GM21737 (cell line): ENCODE measurements around the gene ABR.
A peak's percentile ranks its signal among the peaks of the same experiment; 100 is the strongest.
"Not testable (repeated sequence)": the region's sequence is repeated elsewhere in the genome, so short reads cannot be mapped to it uniquely, and the experiment has no call there.

Experiments used
- ATAC-seq: cut with Tn5 transposase; IDR thresholded peaks from one replicate; pipeline ENCODE4 v1.9.1; 2021; ENCODE audit warnings: mild to moderate bottlenecking, moderate library complexity; ENCODE audit not compliant: unreplicated experiment

ABR gene

DNA sequence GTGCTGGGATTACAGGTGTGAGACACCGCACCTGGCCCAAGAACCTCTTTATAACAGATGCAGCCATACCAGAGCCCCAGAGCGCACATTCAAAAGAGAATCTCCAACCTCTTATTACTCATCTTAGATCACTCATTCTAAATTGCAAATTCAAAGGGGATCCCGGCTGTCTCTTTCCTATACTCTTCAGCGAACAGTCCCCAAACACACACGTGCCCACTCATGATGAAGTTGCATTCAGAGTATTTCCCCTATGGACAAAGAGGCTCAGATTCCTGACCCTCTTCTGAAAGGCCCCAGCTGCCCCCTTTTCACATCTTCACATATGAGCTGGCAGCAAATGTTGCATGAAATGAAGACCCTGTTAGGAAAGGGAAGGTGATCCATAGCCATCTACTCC lies 22.5 kb upstream of the ABR start:
- no peak for ATAC-seq

DNA sequence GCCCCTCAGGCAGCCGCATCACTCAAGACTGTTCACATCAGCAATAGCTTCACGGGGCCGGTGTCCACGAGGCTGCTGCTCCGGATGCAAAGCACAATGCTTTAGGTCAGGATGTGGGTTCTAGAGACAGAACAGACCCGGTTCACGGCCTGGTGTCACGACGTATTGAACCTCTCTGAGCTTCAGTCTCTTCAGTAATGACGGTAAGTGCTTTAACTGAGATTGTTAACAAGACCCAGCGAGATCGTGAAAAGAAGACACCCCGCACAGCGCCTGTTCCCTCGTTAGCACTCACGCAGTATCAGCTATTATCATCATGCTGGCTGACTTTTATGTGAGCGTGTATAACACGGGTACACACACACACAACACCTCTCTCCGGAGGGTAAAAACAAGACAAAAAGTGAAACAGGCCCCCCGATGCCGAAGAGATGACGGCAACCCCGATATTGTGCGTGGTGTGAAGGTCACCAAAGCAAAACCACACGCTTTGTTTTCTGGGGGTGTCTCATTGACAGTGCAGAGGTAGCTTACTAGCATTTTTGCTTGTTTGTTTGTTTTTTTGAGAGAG lies 21.4 kb upstream of the ABR start:
- ATAC-seq, result no peak

DNA sequence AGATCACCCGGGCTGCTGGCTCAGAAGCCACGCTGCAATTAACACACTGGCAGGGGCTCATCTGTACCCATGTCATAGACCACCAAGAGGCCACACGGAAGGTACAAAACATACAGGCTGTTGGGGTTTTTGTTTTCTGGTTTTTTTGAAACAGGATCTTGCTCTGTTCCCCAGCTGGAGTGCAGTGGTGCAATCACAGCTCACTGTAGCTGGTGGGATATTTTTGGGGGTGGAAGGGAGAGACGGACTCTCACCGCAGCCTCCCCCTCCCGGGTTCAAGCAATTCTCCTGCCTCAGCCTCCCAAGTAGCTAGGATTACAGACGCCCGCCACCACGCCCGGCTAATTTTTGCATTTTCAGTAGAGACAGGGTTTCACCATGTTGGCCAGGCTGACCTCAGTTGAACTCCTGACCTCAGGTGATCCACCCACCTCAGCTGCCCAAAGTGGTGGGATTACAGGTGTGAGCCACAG lies 19.5 kb upstream of the ABR start:
- not testable (repeated sequence) for ATAC-seq

DNA sequence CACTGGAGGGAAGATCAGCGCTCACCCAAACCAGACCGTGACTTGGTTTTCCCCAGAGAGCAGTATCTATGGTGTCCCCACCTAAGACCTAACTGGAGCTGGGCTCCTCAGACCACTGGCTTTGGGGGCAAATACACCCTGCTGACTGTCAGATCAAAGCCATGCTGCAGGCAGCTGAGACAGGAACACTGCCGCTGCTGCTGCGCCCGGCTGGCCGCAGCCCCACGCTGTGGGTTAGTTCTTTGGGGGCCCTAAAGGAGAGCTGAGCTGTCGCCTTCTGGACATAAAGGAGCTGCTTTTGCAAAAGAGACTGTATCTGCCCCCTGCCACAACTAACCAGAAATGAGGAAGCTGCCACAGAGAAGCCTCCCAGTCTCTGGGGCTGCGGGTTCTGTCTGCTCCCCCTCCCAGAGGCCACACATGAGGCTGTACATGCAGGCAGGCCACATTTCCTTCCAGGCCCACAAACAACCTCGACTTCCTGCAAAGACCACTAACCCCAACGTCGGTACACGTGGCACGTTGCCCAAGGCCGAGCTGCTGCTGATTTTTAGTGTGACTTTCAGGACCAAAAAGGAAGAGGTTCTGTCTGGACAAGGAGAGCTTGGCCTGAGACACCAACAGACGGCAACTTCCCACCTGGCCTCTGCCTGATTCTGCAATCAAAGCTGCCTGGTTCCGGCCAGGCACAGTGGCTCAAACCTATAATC lies 18.2 kb upstream of the ABR start:
- no peak for ATAC-seq

DNA sequence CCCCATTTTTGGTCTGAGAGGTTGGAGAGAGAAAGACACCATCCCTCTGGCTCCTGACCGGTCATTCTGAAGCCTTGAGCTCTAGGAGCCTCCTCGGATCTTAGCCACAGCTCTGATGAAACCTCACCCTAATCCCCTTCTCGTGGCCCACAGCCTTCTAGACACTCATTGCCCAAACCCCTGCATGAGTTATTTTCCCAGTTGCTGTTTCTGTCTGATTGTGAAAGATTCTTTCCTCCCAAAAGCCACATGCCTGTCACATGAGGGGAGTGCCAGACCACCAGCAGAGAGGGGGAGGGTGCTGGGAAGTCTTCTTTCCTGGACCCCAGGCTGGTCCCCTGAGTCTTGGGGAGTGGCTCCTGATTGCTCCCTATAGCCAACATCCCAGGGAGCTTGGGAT lies 17.6 kb upstream of the ABR start:
- no peak for ATAC-seq

DNA sequence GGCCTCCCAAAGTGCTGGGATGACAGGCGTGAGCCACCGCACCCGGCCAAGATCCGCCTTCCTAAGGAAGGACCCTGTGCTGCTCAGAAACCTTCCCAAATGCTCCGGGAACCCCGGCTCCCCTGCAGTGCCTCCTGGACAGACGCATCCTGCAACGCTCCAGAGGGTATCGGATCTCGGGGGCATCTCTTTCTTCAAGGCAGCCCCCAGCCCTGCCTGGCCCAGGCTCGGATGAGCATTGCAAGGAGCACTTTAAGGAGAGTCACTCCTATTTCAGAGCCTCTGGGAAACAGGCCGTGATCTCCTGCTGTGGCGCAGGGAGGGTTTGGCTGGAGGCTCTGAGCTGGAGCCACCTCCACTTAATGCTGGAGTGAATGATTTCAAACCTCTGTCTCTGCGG lies 17.2 kb upstream of the ABR start:
- ATAC-seq, result no peak

DNA sequence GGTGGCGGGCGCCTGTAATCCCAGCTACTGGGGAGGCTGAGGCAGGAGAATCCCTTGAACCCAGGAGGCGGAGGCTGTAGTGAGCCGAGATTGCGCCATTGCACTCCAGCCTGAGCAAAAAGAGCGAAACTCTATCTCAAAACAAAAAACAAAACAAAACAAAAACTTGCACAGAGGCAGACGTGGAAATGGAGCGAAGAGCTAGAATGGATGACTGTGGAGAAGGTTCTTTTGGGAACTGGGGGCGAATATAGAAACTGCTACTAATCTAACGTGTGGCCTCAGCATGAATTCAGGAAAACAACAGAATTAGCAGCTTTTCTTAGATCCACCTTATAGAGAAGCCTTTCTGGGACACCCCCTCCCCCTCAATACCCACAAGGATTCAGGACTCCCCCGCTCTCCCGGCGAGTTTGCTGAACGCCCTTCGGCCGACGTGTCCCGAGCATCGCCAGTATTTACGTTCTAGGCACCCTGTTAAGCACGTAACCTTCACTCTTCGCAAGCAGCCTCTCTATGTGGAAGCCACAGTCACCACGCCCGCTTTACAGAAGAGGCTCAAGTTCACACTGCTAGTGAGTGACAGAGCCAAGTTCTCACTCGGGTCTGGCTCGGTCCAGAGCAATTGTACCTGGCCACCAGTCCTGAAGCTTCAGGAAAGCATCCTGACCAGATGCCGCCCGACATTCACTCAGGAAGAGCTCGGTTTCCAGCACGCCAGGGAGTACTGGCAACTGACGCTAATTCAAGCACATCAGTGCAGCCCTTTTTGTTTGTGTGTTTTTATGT lies 13.3 kb upstream of the ABR start:
- no peak for ATAC-seq

DNA sequence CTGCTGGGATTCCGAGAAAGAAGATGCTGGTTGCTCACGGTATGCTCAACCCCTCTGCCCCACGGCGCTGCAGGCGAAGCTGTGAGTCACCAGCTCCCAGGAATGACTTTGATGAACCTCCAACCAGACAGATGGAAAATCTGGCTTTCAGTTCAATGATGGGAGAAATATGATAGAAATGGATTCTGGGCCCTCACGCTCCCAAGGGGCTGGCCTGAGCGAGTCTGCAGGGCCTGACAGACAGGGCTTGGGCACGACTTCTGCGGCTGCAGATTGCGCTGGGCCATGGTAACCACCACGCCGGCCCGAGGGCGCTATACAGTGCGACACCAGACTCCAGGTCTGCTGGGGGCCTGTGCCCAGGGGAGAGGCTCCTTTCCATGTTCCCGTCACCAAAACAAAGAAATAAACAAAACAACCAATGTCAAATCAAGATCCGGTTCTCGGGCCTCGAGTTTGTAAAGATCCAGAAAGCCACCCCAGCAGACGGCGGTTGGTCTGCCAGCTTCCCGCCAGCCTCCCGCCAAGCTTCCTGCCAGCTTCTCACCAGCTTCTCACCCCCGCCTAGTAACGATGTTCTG lies 11.1 kb upstream of the ABR start:
- ATAC-seq, result no peak

DNA sequence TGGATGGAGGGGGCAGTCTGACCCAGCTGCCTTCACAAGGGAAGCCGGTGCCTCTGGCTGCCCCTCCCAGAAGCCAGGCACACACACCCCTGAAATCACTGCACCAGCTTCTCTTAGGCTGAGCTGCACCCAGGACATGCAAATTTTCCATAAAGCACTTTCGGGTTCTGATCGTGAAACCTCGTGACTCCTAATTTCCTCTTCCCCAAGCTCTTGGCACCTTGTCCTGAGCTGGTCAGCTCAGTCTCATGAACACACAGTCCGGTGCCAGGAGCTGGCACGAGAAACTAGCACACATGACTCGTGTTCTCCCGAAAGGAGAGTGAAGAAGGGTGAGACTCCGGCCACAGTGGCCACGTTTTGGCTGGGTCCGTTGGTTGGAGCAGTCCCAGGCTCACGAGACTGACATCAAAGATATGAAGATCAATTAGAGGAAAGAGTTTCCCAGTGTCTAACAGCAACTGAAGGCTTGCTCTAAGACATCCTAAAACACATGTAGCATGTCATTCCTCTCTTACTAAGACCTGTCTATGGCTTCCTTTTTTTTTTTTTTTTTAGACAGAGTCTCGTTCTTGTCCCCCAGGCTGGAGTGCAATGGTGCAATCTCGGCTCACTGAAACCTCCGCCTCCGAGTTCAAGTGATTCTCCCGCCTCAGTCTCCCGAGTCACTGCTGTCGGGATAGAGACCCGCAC lies 9.2 kb upstream of the ABR start:
- ATAC-seq, result no peak

DNA sequence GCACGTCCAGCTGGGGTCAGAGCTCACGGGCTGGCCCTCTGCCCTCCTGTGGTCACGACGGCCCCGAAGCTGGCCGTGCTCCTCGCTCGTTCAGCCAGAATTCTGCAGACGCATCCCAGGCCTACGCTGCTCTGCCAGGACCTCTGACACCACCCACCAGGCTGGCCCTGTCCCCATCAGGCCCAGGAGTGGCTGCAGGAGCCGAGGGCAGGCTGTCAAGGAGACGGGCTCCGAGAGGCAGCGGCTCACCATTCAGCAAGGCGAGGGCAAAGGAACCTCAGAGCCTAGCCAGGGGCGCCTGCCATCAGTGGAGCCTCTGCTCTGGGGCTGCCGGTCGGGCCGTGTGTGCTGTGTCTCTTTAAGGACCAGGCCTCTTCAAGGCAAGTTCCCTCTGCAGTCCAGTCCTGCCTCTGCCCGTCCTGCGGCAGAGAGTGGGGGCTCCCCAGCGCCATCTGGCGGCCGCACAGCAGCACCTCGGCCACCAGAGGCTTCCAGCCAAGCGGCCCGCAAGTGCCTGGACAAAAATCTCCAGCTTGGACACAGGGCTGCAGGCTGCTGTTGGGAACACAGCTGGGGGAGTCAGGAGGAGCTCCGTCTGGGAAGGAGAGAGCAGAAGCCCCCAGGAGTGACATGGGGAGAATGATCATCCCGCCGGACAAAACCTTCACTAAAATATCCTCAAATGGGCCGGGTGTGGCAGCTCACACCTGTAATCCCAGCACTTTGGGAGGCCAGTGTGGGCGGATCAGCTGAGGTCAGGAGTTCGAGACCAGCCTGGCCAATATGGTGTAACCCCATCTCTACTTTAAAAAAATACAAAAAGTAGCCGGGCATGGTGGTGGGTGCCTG lies 7.4 kb upstream of the ABR start:
- ATAC-seq, result no peak

DNA sequence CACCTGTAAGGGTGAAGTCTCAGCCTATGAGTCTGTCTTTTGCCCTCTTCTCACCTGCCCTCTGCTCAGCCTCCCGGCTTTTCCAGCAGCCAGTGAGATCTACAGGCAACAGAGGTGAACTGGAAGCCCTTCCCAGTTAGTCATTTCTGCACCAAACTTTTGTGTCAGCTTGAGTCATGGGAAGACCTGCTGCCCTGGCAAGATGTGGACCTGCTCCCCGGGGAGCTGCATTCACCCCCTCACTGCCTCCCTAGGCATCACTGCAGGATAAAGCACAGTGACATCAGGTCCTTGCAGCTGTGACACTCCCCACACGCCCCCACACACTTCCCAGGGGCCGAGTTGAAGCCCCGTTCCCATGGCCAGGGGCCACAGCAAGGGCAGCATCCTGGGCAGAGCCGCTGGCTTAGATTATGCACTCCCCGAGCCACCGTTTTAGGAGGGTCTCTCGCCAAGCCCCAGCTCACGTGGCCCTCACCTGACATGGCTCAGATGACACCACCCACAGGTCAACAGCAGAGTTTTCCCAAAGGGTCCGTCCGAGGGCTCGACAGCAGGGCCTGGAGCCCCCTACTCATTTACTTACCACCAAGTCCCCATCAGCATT lies 6.5 kb upstream of the ABR start:
- no peak for ATAC-seq

DNA sequence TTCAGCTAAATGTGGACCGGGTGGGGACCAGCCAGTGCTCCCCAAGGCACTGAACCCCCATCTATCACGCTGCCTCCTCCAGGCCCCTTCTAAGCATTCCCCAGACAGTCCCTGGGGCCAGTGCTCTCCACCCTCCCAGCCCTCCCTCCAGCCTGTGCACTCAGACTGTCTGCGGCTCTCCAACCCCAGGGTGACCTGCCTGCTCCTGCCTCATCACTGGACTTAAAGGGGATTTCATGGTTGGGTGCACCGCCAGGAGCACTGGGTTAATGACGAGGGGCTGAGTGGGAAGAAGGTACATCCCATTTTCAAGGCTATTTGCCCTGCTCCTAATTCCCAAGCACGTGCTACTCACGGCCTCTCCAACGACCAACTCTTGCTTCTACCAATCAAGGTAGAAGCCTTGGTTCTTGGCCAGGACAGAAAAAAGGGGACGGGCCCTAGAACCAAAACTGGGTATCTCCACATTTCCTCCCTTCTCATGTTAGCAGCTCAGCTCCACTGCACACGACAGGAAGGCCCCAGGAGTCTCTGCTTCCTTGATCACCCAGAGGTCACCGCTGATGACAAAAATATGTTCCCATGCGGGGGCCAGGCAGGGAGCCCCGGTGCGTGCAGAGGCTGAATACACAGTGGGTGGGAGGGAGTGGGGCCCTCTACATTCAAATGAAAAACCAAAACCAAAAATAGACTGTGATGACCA lies 3.5 kb upstream of the ABR start:
- peak; percentile 40 for ATAC-seq

DNA sequence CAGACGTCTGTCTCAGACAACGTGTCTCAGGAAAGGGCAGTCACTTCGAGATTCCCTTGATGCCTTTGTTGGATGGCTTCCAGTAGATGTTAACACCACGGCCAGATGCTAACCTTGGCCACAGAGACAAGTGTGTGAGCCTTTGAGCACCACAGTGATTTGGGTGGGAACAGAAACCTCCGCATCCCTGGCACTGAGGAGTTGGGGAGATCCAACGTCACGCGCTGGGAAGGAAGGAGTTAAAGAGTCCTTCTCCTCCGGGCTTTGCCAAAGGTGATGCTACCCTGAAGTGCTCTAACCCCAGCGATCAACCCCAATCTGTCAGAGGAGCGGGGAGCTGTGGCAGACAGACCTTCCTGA lies 3.0 kb upstream of the ABR start:
- ATAC-seq, result no peak

DNA sequence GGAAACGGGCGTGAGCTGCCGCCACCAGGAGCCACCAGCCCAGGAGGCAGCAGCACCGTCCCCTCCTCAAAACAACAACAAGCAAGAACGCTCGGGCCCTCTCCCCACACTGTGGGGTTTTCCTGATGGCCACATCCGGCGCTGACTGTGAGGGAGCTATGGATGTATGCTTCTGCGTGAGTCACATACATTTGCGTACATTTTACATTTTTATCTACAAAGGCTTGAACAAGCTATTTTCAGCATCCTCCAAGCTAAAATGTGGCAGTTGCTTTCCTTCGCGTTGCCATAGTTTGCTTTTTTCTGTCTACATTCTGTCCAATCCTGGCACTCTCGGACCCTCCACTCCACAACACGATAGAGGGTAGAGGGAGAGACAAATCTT lies 2.0 kb upstream of the ABR start:
- no peak for ATAC-seq

DNA sequence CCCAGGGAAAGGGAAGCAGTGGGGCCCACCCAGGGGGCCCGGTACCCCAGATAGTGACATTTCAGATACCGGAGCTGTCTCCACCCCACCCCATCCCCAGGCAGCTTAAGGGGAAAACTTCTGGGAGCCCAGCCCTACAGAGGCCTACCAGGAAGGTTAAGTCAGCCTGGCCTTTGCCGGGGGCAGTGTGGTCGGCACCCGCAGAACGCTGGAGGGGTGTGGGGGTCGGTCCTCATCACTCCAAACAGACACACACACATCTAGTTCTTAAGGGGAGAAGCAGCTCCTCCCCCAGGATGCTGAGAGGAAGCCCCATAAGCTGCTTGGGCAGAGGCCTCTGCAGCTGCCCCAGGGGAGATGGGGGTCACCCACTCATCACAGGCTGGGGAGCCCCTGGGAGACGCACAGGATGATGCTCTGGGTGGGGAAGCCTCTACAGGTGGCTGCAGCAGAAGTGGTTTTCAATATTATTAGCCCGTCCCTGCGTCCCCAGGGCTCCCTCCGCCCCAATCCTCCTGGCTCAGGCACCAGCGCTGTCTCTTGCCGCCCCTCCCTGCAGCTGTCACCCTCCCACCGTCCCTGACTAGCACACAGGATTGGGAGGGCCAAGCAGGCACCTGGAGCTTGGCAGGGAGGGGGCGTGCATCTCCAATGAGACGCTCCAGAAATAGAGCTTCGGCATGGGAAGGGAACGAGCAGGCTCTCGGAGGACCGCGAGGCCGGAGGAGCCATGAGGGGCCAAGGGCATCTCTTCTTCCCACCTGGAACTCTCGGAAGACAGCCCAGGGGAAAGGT lies 1.4 kb upstream of the ABR start:
- peak; percentile 43 for ATAC-seq

DNA sequence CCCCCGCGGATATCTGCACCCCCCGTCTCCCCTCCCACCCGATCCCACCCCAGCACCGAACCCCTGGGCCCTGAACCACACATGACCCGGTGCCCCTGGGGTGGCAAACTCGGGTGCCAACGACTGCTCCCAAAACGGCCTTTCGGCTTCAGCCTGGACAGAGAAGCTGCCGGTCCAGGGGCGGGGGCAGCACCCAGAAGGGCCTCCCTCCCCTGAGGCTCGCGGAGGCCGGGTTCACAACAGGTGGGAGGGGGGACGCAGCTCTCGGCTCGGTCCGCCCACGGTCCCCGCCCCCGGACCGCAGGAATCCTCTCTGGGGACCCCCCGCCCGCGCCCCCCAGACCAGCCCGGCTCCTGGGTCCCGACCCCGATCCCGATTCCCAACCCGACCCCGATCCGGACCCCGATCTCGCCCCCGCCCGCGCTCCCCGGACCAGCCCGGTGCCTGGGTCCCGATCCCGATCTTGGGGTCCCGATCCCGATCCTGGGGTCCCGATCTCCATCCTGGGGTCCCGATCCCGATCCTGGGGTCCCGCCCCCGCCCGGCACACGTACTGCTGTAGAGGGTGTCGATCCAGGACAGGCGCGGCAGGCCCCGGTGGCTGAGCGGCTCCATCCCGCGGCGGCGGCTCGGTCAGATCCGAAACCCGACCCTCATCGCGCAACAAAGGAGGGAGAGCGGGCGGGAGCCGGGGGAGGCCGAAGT lies 516 bp downstream of the ABR start:
- no peak for ATAC-seq

DNA sequence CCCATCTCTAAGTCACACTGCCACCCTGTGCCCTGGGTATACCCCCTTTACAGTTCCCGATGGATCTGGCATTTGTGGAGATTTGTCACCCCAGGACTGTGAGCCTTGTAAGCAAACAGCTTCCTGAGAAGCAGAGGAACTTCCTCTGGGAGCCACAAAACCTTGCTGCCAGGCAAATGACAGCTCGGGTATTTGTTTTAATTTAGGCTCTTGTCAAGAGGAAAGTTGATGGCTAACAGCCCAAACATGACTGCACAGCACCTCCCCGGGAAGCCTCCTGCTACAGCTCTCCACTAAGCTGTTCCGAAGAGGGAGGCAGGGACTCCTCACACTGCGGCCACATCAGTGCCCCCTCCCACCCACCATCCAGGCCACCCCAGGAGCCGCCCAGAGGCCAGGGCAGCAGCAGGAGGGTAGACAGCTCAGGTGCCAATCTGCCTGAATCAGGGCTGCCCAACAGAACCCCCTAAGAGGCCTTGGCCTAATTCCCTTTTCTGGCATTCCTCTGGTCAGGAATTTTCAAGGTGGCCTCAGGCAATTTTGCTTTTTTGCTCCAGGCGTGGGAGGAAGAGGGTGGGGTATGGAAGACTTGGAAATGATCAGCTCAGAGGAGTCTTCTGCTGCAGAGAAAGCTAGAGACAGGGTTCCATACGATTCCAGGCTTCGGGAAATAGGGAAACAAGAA lies 2.6 kb downstream of the ABR start:
- no peak for ATAC-seq
